HepG2 (cell line): ENCODE data around the gene NGEF. TPM values are rescaled to one million over a fixed set of nuclear protein-coding genes. Genes with fewer than 3 reads are reported as not detected.

Experiments used
- ATAC-seq: fragments of 200-7000 bp; cut with Tn5 transposase; 3 replicates; pipeline ENCODE4 v1.9.1; 2020; ENCODE audit warnings: mild to moderate bottlenecking, moderate library complexity
- BruUV-seq: library from RNA; stranded (reverse); fragments of 400-500 nt; replicated peaks from 2 replicates; lab custom pipeline; 2021; lab: Mats Ljungman, UMichigan
- CTCF ChIA-PET: fragments of 300-600 bp; formaldehyde crosslinking; extraction: SDS; loops from one replicate; lab custom pipeline; 2021; ENCODE audit warnings: low total read pairs, inconsistent platforms, low intra/inter-chr PET ratio; lab: Yijun Ruan, JAX
- POLR2A ChIA-PET: fragments of 350-600 bp; sonication (Branson Sonifier 250); formaldehyde crosslinking; loops from one replicate; lab custom pipeline; 2020; ENCODE audit warnings: antibody characterized with exemption, inconsistent platforms; lab: Yijun Ruan, JAX
- DNase-seq: peaks from one replicate; pipeline ENCODE4 v3.0.0-alpha.2; 2015; ENCODE audit warnings: low spot score
- FAIRE-seq: peaks from 3 replicates; lab custom pipeline; 2011; peaks lifted over from hg19 to GRCh38; lab: Jason Lieb, UNC
- H2AFZ ChIP-seq: one replicate; pipeline ENCODE4 v1.6.1; 2011; ENCODE audit warnings: low read length, inconsistent platforms
- H3K27ac ChIP-seq: fragments of 300-600 bp; 3 replicates; pipeline ENCODE4 v1.8.0; 2011; ENCODE audit warnings: mixed run types, mild to moderate bottlenecking, mixed read lengths, low read length, inconsistent platforms; ENCODE audit not compliant: insufficient read depth; ENCODE audit errors: extremely low read length
- H3K27me3 ChIP-seq, 2 experiments: fragments of 200-600 bp in 1 of 2; 2 replicates in 1 of 2; 3 replicates in 1 of 2; pipeline versions ENCODE4 v1.6.0 to v1.8.0; 2011; ENCODE audit warnings: low read length in 2 of 2, mild to moderate bottlenecking in 2 of 2, moderate library complexity in 2 of 2, inconsistent platforms in 1 of 2; ENCODE audit not compliant: insufficient read depth in 2 of 2, control insufficient read depth in 1 of 2
- H3K36me3 ChIP-seq, 2 experiments: fragments of 200-600 bp in 1 of 2; replicated peaks in 1 of 2; 2 replicates in 1 of 2; 3 replicates in 1 of 2; pipeline versions ENCODE4 v1.5.1 to v1.8.0; 2011; ENCODE audit warnings: low read length in 2 of 2, inconsistent platforms in 1 of 2; ENCODE audit not compliant: insufficient read depth in 2 of 2, control insufficient read depth in 1 of 2
- H3K4me1 ChIP-seq: 2 replicates; pipeline ENCODE4 v1.5.1; 2012; ENCODE audit warnings: low read length, inconsistent platforms; ENCODE audit not compliant: insufficient read depth
- H3K4me2 ChIP-seq: 2 replicates; pipeline ENCODE4 v1.6.0; 2011; ENCODE audit warnings: low read depth, low read length, inconsistent platforms
- H3K4me3 ChIP-seq, 3 experiments: fragments of 200-600 bp in 1 of 3; sonication (generic), shearing (Covaris generic) in 1 of 3; replicated peaks in 1 of 3; 2 replicates each; pipeline ENCODE4 v1.5.1; 2011 to 2016; ENCODE audit warnings: low read length in 3 of 3, inconsistent platforms in 2 of 3, low read depth in 2 of 3, mild to moderate bottlenecking in 2 of 3, control low read depth in 1 of 3, mixed read lengths in 1 of 3; ENCODE audit not compliant: insufficient read depth in 1 of 3
- H3K79me2 ChIP-seq: one replicate; pipeline ENCODE4 v1.6.1; 2011; ENCODE audit warnings: low read length, inconsistent platforms; ENCODE audit not compliant: insufficient read depth
- H3K9ac ChIP-seq: 2 replicates; pipeline ENCODE4 v1.6.0; 2011; ENCODE audit warnings: mild to moderate bottlenecking, low read depth, low read length, inconsistent platforms; ENCODE audit not compliant: insufficient read depth
- H3K9me3 ChIP-seq: 2 replicates; pipeline ENCODE4 v1.5.1; 2012; ENCODE audit warnings: mild to moderate bottlenecking, low read length
- H4K20me1 ChIP-seq: 2 replicates; pipeline ENCODE4 v1.6.0; 2011; ENCODE audit warnings: inconsistent platforms, mild to moderate bottlenecking, low read length, moderate library complexity; ENCODE audit not compliant: insufficient read depth
- CBX1 ChIP-seq: IDR thresholded peaks from one replicate; pipeline ENCODE4 v1.6.1; 2016; ENCODE audit warnings: antibody characterized with exemption, low read depth
- PTBP1 ChIP-seq: fragments of 200-400 bp; formaldehyde crosslinking; IDR thresholded peaks from 2 replicates; pipeline ENCODE4 v1.6.1; 2018; ENCODE audit warnings: low read length, low read depth; ENCODE audit not compliant: poor library complexity, severe bottlenecking
- ZBTB7B ChIP-seq: sonication (generic); formaldehyde crosslinking; IDR thresholded peaks from 2 replicates; pipeline ENCODE4 v1.4.0; 2020; ENCODE audit warnings: missing genetic modification reagents
- ZMAT3 ChIP-seq: sonication (generic); formaldehyde crosslinking; conservative IDR thresholded peaks from 2 replicates; pipeline ENCODE4 v1.7.0; 2021; ENCODE audit warnings: missing genetic modification reagents
- ZNF232 ChIP-seq: sonication (generic); formaldehyde crosslinking; IDR thresholded peaks from 2 replicates; pipeline ENCODE4 v1.4.0; 2020; ENCODE audit warnings: missing genetic modification reagents, borderline replicate concordance
- ZNF510 ChIP-seq: sonication (generic); formaldehyde crosslinking; IDR thresholded peaks from 2 replicates; pipeline ENCODE4 v1.4.0; 2020; ENCODE audit warnings: low read depth, mild to moderate bottlenecking, missing genetic modification reagents
- ZNF780A ChIP-seq: sonication (generic); formaldehyde crosslinking; IDR thresholded peaks from 2 replicates; pipeline ENCODE4 v1.8.0; 2022; ENCODE audit warnings: mild to moderate bottlenecking, missing genetic modification reagents, moderate library complexity
- ZNF782 ChIP-seq: sonication (generic); formaldehyde crosslinking; IDR thresholded peaks from 2 replicates; pipeline ENCODE4 v1.4.0; 2020; ENCODE audit warnings: missing genetic modification reagents, mild to moderate bottlenecking, borderline replicate concordance
- ZNF878 ChIP-seq: sonication (generic); formaldehyde crosslinking; IDR thresholded peaks from 2 replicates; pipeline ENCODE4 v1.8.1; 2023; ENCODE audit warnings: mild to moderate bottlenecking, missing genetic modification reagents, moderate library complexity
- WGBS: methylation state at CpG from one replicate; pipeline ENCODE4 v1.1.6; 2017; ENCODE audit warnings: low lambda C conversion rate; 5-methylcytosine and 5-hydroxymethylcytosine counted together
- in situ Hi-C: cut with HindIII; loops from 2 replicates; pipeline ENCODE4 v1.10.0; 2017; ENCODE audit warnings: low pct_unique_long_range_greater_than_20kb; ENCODE audit not compliant: extremely low pct_ligation_motif_present
- intact Hi-C: fragments of 100-400 bp; cut with micrococcal nuclease; formaldehyde crosslinking; loops from one replicate; pipeline ENCODE4 v1.10.0; 2022; ENCODE audit not compliant: unreplicated experiment
- polyA plus RNA-seq, 8 experiments: library from polyadenylated mRNA; depleted of rRNA in 3 of 8; stranded (reverse) in 7 of 8; unstranded in 1 of 8; fragments of >200 nt; fragmentation: Illumina TruSeq in 4 of 8; extraction: Trizol in 4 of 8; gene quantifications; 2 replicates each; pipeline versions ENCODE4 v1.2.1 to v1.2.3, GENCODE V29; 2011 to 2016; ENCODE audit warnings: low read depth in 4 of 8, missing spikeins in 1 of 8, mixed read lengths in 1 of 8; ENCODE audit not compliant: insufficient read depth in 1 of 8
- total RNA-seq, 5 experiments: library from RNA; depleted of rRNA; stranded (reverse); fragments of >200 nt; fragmentation: Illumina TruSeq; extraction: Trizol; gene quantifications; 2 replicates each; pipeline ENCODE4 v1.2.3, GENCODE V29; 2016; ENCODE audit warnings: low read depth in 1 of 5
- TF ChIP-seq, protein P1 (sequence below): sonication (generic); formaldehyde crosslinking; IDR thresholded peaks from 2 replicates; pipeline ENCODE4 v1.4.0; 2020; ENCODE audit warnings: missing genetic modification reagents
- TF ChIP-seq, protein P2 (sequence below): sonication (generic); formaldehyde crosslinking; IDR thresholded peaks from 2 replicates; pipeline ENCODE4 v1.5.1; 2020; ENCODE audit warnings: missing genetic modification reagents, mild to moderate bottlenecking, borderline replicate concordance
- TF ChIP-seq, protein P3 (sequence below): sonication (generic); formaldehyde crosslinking; IDR thresholded peaks from 2 replicates; pipeline ENCODE4 v1.4.0; 2020; ENCODE audit warnings: missing genetic modification reagents

Gene NGEF
- total and polyA plus RNA-seq, 2 of the 13 experiments (the other 11 are each of a cell fraction or from before 2014, with no cell fraction given), result 14.4 to 36.9 TPM

DNA sequence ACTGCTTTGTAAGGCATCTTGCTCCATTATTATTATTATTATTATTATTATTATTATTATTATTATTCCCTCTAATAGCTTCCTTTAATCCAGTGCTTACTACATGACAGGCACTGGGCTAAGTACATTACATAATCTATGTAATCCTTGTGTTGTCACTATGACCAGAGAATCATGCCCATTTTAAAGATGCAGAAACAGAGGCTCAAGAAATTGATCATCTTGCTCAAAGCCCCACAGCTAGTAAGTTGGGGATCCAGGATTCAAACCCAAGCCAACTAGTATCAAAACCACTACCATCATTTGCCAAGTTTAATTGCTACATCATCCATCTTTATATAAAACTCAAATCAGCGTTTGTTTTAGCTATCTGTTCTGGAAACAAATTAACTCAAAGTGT, 594 bp upstream of the NGEF start (continued):
- TF ChIP-seq PTBP1, result no peak
- TF ChIP-seq, protein P1, sequence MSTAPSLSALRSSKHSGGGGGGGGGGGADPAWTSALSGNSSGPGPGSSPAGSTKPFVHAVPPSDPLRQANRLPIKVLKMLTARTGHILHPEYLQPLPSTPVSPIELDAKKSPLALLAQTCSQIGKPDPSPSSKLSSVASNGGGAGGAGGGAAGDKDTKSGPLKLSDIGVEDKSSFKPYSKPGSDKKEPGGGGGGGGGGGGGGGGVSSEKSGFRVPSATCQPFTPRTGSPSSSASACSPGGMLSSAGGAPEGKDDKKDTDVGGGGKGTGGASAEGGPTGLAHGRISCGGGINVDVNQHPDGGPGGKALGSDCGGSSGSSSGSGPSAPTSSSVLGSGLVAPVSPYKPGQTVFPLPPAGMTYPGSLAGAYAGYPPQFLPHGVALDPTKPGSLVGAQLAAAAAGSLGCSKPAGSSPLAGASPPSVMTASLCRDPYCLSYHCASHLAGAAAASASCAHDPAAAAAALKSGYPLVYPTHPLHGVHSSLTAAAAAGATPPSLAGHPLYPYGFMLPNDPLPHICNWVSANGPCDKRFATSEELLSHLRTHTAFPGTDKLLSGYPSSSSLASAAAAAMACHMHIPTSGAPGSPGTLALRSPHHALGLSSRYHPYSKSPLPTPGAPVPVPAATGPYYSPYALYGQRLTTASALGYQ, result no peak
- TF ChIP-seq ZNF510 (CRISPR knock-in tag), result no peak
- TF ChIP-seq, protein P2, sequence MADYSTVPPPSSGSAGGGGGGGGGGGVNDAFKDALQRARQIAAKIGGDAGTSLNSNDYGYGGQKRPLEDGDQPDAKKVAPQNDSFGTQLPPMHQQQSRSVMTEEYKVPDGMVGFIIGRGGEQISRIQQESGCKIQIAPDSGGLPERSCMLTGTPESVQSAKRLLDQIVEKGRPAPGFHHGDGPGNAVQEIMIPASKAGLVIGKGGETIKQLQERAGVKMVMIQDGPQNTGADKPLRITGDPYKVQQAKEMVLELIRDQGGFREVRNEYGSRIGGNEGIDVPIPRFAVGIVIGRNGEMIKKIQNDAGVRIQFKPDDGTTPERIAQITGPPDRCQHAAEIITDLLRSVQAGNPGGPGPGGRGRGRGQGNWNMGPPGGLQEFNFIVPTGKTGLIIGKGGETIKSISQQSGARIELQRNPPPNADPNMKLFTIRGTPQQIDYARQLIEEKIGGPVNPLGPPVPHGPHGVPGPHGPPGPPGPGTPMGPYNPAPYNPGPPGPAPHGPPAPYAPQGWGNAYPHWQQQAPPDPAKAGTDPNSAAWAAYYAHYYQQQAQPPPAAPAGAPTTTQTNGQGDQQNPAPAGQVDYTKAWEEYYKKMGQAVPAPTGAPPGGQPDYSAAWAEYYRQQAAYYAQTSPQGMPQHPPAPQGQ (CRISPR knock-in tag), result no peak
- TF ChIP-seq ZNF878 (CRISPR knock-in tag), result no peak

DNA sequence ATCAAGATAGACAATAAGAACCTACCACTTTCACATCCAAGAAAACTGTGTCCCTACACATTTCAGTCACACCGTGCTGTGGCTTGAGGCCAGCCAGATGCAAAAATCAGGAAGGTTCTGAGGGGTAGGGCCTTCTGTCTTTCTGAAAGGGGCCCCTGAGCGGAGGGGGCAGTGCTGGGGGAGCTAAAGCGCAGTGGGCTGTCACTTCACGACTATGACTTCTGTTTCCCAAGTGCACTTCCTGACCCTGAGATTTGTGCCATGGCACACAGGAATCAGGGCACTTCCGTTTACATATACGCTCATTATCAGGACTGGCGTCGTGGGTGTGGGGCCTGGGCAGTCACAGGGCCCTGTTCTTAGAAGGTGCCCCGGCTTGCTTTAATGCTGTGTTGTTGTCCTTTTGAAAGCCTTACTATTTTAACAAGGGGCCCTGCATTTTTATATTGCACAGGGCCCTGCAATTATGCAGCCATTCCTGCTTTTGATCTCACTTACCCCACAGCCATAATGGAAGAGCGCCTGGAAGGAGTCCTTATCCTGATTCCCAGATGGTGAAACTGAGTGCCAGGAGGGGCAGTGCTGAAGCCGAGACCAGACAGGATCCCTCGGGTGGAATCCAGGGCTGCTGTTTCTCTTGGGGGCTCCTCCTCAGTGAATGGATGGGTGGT, 620 bp downstream of the NGEF start:
- ATAC-seq, result peak; percentile 53
- no peaks in the 10 kb centered on the region; a peak in 1 of 5 replicates for H3K27me3 ChIP-seq
- peak overlapping the region; percentile 87 for H3K4me2 ChIP-seq
- TSS peak; percentile 75 for BruUV-seq
- H4K20me1 ChIP-seq, result no peaks in the 10 kb centered on the region
- H3K36me3 ChIP-seq, result peaks cover 0 to 4% of the 10 kb centered on the region in 2 experiments; a peak in 1 of 5 replicates
- FAIRE-seq, result peak; percentile 49
- intact Hi-C loops (loop anchor here (1.0 to 5.0 kb wide), 3 partner anchors 17 to 240 kb away; partner anchors contain the start of gene ATG16L1), in situ Hi-C loops (no loop called here)
- no peaks in the 10 kb centered on the region for H3K9me3 ChIP-seq
- peak overlapping the region; percentile 88 for H3K9ac ChIP-seq
- DNase-seq, result peak; percentile 65
- peaks cover 21% of the 10 kb centered on the region for H3K79me2 ChIP-seq
- peaks cover 42% of the 10 kb centered on the region for H3K4me1 ChIP-seq
- peak overlapping the region; percentile 93 for H3K27ac ChIP-seq
- H3K4me3 ChIP-seq, result peak overlapping the region; percentile 66 to 93 (median 80)
- no peak overlapping the region for H2AFZ ChIP-seq
- POLR2A ChIA-PET, result interaction anchor here (0.8 to 3.1 kb wide), 17 partner anchors 10 to 166 kb away, joined by 3 to 24 read pairs (median 4); partner anchors contain the start of genes INPP5D and SNORC
- CTCF ChIA-PET, result interaction anchor here (1.4 kb wide), 1 partner anchor 16 kb away, joined by 5 read pairs; no protein-coding TSS in a partner anchor
- WGBS, result 5% methylated on average over 12 of the region's 12 CpGs
- TF ChIP-seq, protein P3, sequence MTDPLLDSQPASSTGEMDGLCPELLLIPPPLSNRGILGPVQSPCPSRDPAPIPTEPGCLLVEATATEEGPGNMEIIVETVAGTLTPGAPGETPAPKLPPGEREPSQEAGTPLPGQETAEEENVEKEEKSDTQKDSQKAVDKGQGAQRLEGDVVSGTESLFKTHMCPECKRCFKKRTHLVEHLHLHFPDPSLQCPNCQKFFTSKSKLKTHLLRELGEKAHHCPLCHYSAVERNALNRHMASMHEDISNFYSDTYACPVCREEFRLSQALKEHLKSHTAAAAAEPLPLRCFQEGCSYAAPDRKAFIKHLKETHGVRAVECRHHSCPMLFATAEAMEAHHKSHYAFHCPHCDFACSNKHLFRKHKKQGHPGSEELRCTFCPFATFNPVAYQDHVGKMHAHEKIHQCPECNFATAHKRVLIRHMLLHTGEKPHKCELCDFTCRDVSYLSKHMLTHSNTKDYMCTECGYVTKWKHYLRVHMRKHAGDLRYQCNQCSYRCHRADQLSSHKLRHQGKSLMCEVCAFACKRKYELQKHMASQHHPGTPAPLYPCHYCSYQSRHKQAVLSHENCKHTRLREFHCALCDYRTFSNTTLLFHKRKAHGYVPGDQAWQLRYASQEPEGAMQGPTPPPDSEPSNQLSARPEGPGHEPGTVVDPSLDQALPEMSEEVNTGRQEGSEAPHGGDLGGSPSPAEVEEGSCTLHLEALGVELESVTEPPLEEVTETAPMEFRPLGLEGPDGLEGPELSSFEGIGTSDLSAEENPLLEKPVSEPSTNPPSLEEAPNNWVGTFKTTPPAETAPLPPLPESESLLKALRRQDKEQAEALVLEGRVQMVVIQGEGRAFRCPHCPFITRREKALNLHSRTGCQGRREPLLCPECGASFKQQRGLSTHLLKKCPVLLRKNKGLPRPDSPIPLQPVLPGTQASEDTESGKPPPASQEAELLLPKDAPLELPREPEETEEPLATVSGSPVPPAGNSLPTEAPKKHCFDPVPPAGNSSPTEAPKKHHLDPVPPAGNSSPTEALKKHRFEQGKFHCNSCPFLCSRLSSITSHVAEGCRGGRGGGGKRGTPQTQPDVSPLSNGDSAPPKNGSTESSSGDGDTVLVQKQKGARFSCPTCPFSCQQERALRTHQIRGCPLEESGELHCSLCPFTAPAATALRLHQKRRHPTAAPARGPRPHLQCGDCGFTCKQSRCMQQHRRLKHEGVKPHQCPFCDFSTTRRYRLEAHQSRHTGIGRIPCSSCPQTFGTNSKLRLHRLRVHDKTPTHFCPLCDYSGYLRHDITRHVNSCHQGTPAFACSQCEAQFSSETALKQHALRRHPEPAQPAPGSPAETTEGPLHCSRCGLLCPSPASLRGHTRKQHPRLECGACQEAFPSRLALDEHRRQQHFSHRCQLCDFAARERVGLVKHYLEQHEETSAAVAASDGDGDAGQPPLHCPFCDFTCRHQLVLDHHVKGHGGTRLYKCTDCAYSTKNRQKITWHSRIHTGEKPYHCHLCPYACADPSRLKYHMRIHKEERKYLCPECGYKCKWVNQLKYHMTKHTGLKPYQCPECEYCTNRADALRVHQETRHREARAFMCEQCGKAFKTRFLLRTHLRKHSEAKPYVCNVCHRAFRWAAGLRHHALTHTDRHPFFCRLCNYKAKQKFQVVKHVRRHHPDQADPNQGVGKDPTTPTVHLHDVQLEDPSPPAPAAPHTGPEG (CRISPR knock-in tag), result no peak; the same call in 1 of the 2 replicates
- TF ChIP-seq CBX1 (no peak), ZNF780A (CRISPR knock-in tag) (no peak), ZBTB7B (CRISPR knock-in tag) (no peak), ZNF232 (CRISPR knock-in tag) (peak; percentile 69; the same call in 1 of the 2 replicates), ZNF782 (no peak; the same call in 1 of the 2 replicates), ZMAT3 (CRISPR knock-in tag) (no peak)
